NCI-H774 (cell line): Measurements from ENCODE around the gene OPN1MW2.
"Not testable (repeated sequence)": the region's sequence is repeated elsewhere in the genome, so short reads cannot be mapped to it uniquely, and the experiment has no call there.

ENCODE experiments used
- DNase-seq: peaks from one replicate; lab custom pipeline; 2025; lab: John Stamatoyannopoulos, UW

Gene OPN1MW2

GRCh38 chrX:154269245-154269644 lies 49.7 kb downstream of the OPN1MW2 start:
- DNase-seq = not testable (repeated sequence)
